IMR-90 (cell line): ENCODE measurements around the gene SPAG9. TPM values are rescaled to one million over a fixed set of nuclear protein-coding genes. Genes with fewer than 3 reads are reported as not detected.

ENCODE experiments used
- ATAC-seq: fragments of 200-7000 bp; cut with Tn5 transposase; 2 replicates; pipeline ENCODE4 v1.9.1; 2020; ENCODE audit warnings: low read depth, mild to moderate bottlenecking, moderate library complexity
- BruUV-seq: library from RNA; stranded (reverse); fragments of 400-500 nt; replicated peaks from 2 replicates; lab custom pipeline; 2021; lab: Mats Ljungman, UMichigan
- CTCF ChIA-PET: fragments of 300-600 bp; formaldehyde crosslinking; extraction: SDS; loops from one replicate; lab custom pipeline; 2021; ENCODE audit warnings: antibody characterized with exemption; lab: Yijun Ruan, JAX
- POLR2A ChIA-PET: fragments of 300-600 bp; sonication (Branson Sonifier 250); formaldehyde crosslinking; loops from one replicate; lab custom pipeline; 2022; ENCODE audit warnings: antibody characterized with exemption; ENCODE audit not compliant: unreplicated experiment; lab: Charles Lee
- DNase-seq: peaks from one replicate; pipeline ENCODE4 v3.0.0; 2013
- H2AFZ ChIP-seq: replicated peaks from 2 replicates; pipeline ENCODE3; 2013; ENCODE audit warnings: low read length, mild to moderate bottlenecking; ENCODE audit not compliant: poor library complexity
- H2AK5ac ChIP-seq: 2 replicates; pipeline ENCODE4 v1.6.1; 2013; ENCODE audit warnings: low read depth, low read length, inconsistent platforms
- H2AK9ac ChIP-seq: replicated peaks from 2 replicates; pipeline ENCODE3; 2013; ENCODE audit warnings: mild to moderate bottlenecking, low read depth, low read length, moderate library complexity; ENCODE audit not compliant: poor library complexity
- H2BK120ac ChIP-seq: 2 replicates; pipeline ENCODE4 v1.6.1; 2013; ENCODE audit warnings: low read depth, low read length, inconsistent platforms
- H2BK15ac ChIP-seq: 3 replicates; pipeline ENCODE4 v1.6.1; 2013; ENCODE audit warnings: low read depth, low read length, inconsistent platforms
- H2BK20ac ChIP-seq: 2 replicates; pipeline ENCODE4 v1.6.1; 2013; ENCODE audit warnings: low read depth, mild to moderate bottlenecking, inconsistent platforms, low read length, moderate library complexity
- H2BK5ac ChIP-seq: 2 replicates; pipeline ENCODE4 v1.6.1; 2013; ENCODE audit warnings: mild to moderate bottlenecking, low read depth, low read length, inconsistent platforms; ENCODE audit not compliant: poor library complexity, severe bottlenecking
- H3K14ac ChIP-seq: replicated peaks from 2 replicates; pipeline ENCODE4 v1.6.1; 2013; ENCODE audit warnings: low read depth, low read length, inconsistent platforms
- H3K18ac ChIP-seq: 2 replicates; pipeline ENCODE4 v1.6.1; 2013; ENCODE audit warnings: low read depth, low read length, control low read depth
- H3K23ac ChIP-seq: 2 replicates; pipeline ENCODE4 v1.6.1; 2013; ENCODE audit warnings: low read depth, low read length, inconsistent platforms
- H3K27ac ChIP-seq: 2 replicates; pipeline ENCODE4 v1.5.1; 2013; ENCODE audit warnings: mild to moderate bottlenecking, control low read depth, low read length; ENCODE audit not compliant: insufficient read depth
- H3K27me3 ChIP-seq: 2 replicates; pipeline ENCODE4 v1.6.1; 2013; ENCODE audit warnings: low read length; ENCODE audit not compliant: control insufficient read depth, insufficient read depth
- H3K36me3 ChIP-seq: 2 replicates; pipeline ENCODE4 v1.6.1; 2013; ENCODE audit warnings: low read length, mixed read lengths; ENCODE audit not compliant: control insufficient read depth, insufficient read depth
- H3K4ac ChIP-seq: 2 replicates; pipeline ENCODE4 v1.6.1; 2013; ENCODE audit warnings: low read depth, low read length, inconsistent platforms
- H3K4me1 ChIP-seq: 2 replicates; pipeline ENCODE4 v1.6.1; 2013; ENCODE audit warnings: low read length, mixed read lengths; ENCODE audit not compliant: control insufficient read depth, insufficient read depth
- H3K4me2 ChIP-seq: 2 replicates; pipeline ENCODE4 v1.6.1; 2013; ENCODE audit warnings: low read depth, mild to moderate bottlenecking, control low read depth, low read length, moderate library complexity
- H3K4me3 ChIP-seq: 2 replicates; pipeline ENCODE4 v1.5.1; 2013; ENCODE audit warnings: low read depth, mild to moderate bottlenecking, control low read depth, low read length, moderate library complexity; ENCODE audit not compliant: insufficient read depth
- H3K56ac ChIP-seq: 2 replicates; pipeline ENCODE4 v1.6.1; 2013; ENCODE audit warnings: low read length, inconsistent platforms; ENCODE audit not compliant: insufficient read depth; ENCODE audit errors: extremely low read depth
- H3K79me1 ChIP-seq, 2 experiments: 2 replicates each; pipeline ENCODE4 v1.6.1; 2013; ENCODE audit warnings: low read length in 2 of 2, inconsistent platforms in 1 of 2, low read depth in 1 of 2
- H3K9ac ChIP-seq: 2 replicates; pipeline ENCODE4 v1.6.1; 2013; ENCODE audit warnings: low read depth, low read length, control low read depth
- H3K9me1 ChIP-seq: 2 replicates; pipeline ENCODE4 v1.6.1; 2013; ENCODE audit warnings: low read length, inconsistent platforms; ENCODE audit not compliant: insufficient read depth
- H3K9me3 ChIP-seq: 2 replicates; pipeline ENCODE4 v1.6.1; 2013; ENCODE audit warnings: low read length; ENCODE audit not compliant: control insufficient read depth, insufficient read depth
- H4K20me1 ChIP-seq: 2 replicates; pipeline ENCODE4 v1.6.1; 2013; ENCODE audit warnings: low read length, inconsistent platforms; ENCODE audit not compliant: insufficient read depth
- H4K5ac ChIP-seq: 2 replicates; pipeline ENCODE4 v1.6.1; 2013; ENCODE audit warnings: mild to moderate bottlenecking, low read depth, low read length, control low read depth
- H4K8ac ChIP-seq, 2 experiments: 2 replicates each; pipeline ENCODE4 v1.6.1; 2013; ENCODE audit warnings: low read depth in 2 of 2, low read length in 2 of 2, control low read depth in 1 of 2, inconsistent platforms in 1 of 2
- H4K91ac ChIP-seq: 2 replicates; pipeline ENCODE4 v1.6.1; 2013; ENCODE audit warnings: low read depth, low read length, inconsistent platforms; ENCODE audit not compliant: insufficient read depth
- BHLHE40 ChIP-seq: fragments of 150-350 bp; IDR thresholded peaks from 2 replicates; pipeline ENCODE4 v1.6.1; 2016; ENCODE audit warnings: mild to moderate bottlenecking, low read depth, low read length
- CEBPB ChIP-seq: IDR thresholded peaks from 2 replicates; pipeline ENCODE4 v1.6.1; 2012; ENCODE audit warnings: low read depth, low read length, improper control_type of control experiment
- POLR2A ChIP-seq: IDR thresholded peaks from 2 replicates; pipeline ENCODE4 v1.6.1; 2012; ENCODE audit warnings: mild to moderate bottlenecking, low read depth, low read length
- SMC3 ChIP-seq: fragments of 150-350 bp; IDR thresholded peaks from 2 replicates; pipeline ENCODE4 v1.6.1; 2016; ENCODE audit warnings: low read depth, mild to moderate bottlenecking, antibody characterized with exemption, low read length, moderate library complexity
- WGBS, 2 experiments: methylation state at CpG; one replicate each; pipeline versions ENCODE4 v1.1.5 to v1.1.7; 2013; ENCODE audit warnings: missing lambda C conversion rate in 2 of 2; ENCODE audit not compliant: insufficient read length in 1 of 2; ENCODE audit errors: extremely low coverage in 2 of 2; 5-methylcytosine and 5-hydroxymethylcytosine counted together
- dilution Hi-C: fragments of 300-500 bp; cut with HindIII; formaldehyde crosslinking; loops from one replicate; pipeline ENCODE4 v1.14.3; 2018; ENCODE audit warnings: low sequenced_read_pairs; ENCODE audit not compliant: unreplicated experiment
- in situ Hi-C: fragments of 300-500 bp; cut with MboI; formaldehyde crosslinking; loops from 3 replicates; pipeline ENCODE4 v1.14.3; 2019; ENCODE audit warnings: low sequenced_read_pairs, inconsistent platforms, mixed read lengths
- intact Hi-C: fragments of 100-400 bp; cut with micrococcal nuclease; formaldehyde crosslinking; loops from 2 replicates; pipeline ENCODE4 v1.10.0; 2022
- polyA plus RNA-seq, 3 experiments: library from polyadenylated mRNA; depleted of rRNA; stranded (reverse); fragments of >200 nt; gene quantifications; 2 replicates each; pipeline ENCODE4 v1.2.3, GENCODE V29; 2012; ENCODE audit warnings: low replicate concordance in 1 of 3
- total RNA-seq: library from RNA; depleted of rRNA; stranded (reverse); fragments of >200 nt; gene quantifications from 2 replicates; pipeline ENCODE4 v1.2.3, GENCODE V29; 2012

The SPAG9 gene
- total and polyA plus RNA-seq, 2 of the 4 experiments (the other 2 are of a cell fraction), result 26.7 to 75.5 TPM

DNA sequence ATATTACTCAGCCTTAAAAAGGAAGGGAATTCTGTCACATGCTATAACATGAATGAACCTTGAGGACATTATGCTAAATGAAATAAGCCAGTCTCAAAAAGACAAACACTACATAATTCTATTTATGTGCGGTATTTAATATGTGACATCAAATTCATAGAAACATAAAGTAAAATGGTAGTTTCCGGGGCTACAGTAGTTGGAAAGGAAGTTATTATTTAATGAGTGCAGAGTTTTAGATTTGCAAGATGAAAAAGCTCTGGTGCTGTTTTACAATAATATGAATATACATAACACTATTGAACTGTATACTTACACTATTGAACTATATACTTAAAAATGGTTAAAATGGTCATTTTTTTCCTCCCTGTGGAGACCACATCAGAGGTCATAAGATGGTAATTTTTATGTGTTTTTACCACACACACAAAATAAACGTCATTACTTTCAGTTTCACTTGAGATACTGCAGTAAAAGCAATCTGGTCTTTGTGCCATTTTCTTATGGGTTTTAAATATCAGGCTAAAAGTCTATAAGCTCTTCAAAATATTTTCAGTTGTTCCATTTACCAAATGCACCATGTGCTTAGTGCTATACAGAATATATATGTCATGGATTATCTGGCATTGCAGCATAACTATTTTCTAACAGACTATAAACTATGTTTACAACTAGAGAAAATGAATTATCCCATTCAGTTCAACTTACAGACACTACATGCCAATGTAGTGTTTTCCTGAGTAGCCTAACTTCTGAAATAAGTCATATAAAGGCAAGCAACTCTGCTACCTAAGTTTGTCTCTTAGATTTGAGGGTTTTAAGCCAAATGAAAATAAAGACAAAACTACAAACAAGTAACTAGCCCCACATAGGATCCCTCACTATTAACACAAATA, 90.9 kb downstream of the SPAG9 start (continued):
- TF ChIP-seq SMC3 (no peak), BHLHE40 (no peak)

DNA sequence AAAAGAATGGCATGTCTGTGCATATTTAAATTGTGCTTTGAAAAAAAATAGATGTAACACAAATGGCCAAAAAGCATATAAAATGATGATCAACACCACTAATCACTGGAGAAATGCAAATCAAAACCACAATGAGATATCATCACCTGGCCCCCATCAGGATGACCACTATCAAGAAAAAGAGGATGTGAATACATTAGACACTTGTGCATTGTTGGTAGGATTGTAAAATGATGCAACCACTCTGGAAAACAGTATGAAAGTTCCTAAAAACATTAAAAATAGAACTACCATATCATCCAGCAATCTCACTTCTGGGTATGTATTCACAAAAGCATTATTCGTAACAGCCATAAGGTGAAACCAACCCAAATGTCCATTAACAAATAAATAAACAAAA, 91.5 kb downstream of the SPAG9 start:
- no peak for ATAC-seq
- H3K9me1 ChIP-seq, result 0 out of 2 replicates have a peak, but pooled peaks cover 6% of the 10 kb centered on the region
- no peak overlapping the region for H3K4me3 ChIP-seq
- no peak overlapping the region for H2AFZ ChIP-seq
- H3K14ac ChIP-seq, result no peak overlapping the region
- H2BK20ac ChIP-seq, result no peak overlapping the region
- POLR2A ChIA-PET, result no interaction called here
- no peak overlapping the region for H3K4ac ChIP-seq
- no peak overlapping the region for H3K27ac ChIP-seq
- peaks cover 4 to 22% of the 10 kb centered on the region in 2 experiments; a peak in 3 of 4 replicates for H3K79me1 ChIP-seq
- H3K9me3 ChIP-seq, result no peaks in the 10 kb centered on the region
- H2BK120ac ChIP-seq, result no peak overlapping the region
- H3K36me3 ChIP-seq, result no peaks in the 10 kb centered on the region; the same call in 1 of the 2 replicates
- H2AK5ac ChIP-seq, result no peak overlapping the region
- H3K27me3 ChIP-seq, result no peaks in the 10 kb centered on the region
- in situ Hi-C loops (no loop called here), dilution Hi-C loops (no loop called here), intact Hi-C loops (no loop called here)
- peak overlapping the region; percentile 15 for H2BK5ac ChIP-seq
- H2AK9ac ChIP-seq, result no peak overlapping the region
- H4K91ac ChIP-seq, result no peak overlapping the region
- H3K56ac ChIP-seq, result no peak overlapping the region
- H4K20me1 ChIP-seq, result peaks cover 3% of the 10 kb centered on the region; the same call in 1 of the 2 replicates
- no peak overlapping the region for H3K9ac ChIP-seq
- H3K18ac ChIP-seq, result no peak overlapping the region
- H2BK15ac ChIP-seq, result no peak overlapping the region
- BruUV-seq, result no TSS peak
- CTCF ChIA-PET, result no interaction called here
- TF ChIP-seq CEBPB (peak; percentile 14; the same call in 1 of the 2 replicates), POLR2A (no peak)
- peak overlapping the region; percentile 84; the same call in 1 of the 2 replicates for H3K4me2 ChIP-seq
- H4K8ac ChIP-seq, result peak overlapping the region in 1 of 2 experiments; percentile 1; a peak in 1 of 4 replicates
- H3K23ac ChIP-seq, result no peak overlapping the region
- H3K4me1 ChIP-seq, result no peaks in the 10 kb centered on the region
- WGBS, 2 experiments, result no CpG with 5 or more reads among the region's 1 CpG
- DNase-seq, result no peak
- no peak overlapping the region for H4K5ac ChIP-seq
